HL-60/S4 (cell line): ENCODE data around the gene MEX3D.
"Not testable (repeated sequence)": the region's sequence is repeated elsewhere in the genome, so short reads cannot be mapped to it uniquely, and the experiment has no call there.

ENCODE experiments used
- in situ Hi-C: fragments of 300-500 bp; cut with MboI; formaldehyde crosslinking; loops from 2 replicates; pipeline ENCODE4 v1.14.3; 2022; ENCODE audit warnings: low sequenced_read_pairs

Gene MEX3D

GRCh38 chr19:1522061-1522460 is 46.1 kb downstream of the MEX3D start:
- in situ Hi-C loops, result no loop called here

- in situ Hi-C loops, result no loop called here
Observed at GRCh38 chr19:1521636-1522035, 46.5 kb downstream of the MEX3D start.

- in situ Hi-C loops, result no loop called here
Observed at GRCh38 chr19:1520203-1520780, 47.8 kb downstream of the MEX3D start.

GRCh38 chr19:1519802-1520201 is 48.3 kb downstream of the MEX3D start:
- in situ Hi-C loops, result not testable (repeated sequence)

- in situ Hi-C loops, result no loop called here
Observed at GRCh38 chr19:1518471-1518870, 49.7 kb downstream of the MEX3D start.

- in situ Hi-C loops, result no loop called here
Observed at GRCh38 chr19:1516395-1516753, 51.8 kb downstream of the MEX3D start.

- in situ Hi-C loops, result no loop called here
Observed at GRCh38 chr19:1514986-1515721, 53.0 kb downstream of the MEX3D start.

GRCh38 chr19:1514295-1514661 is 53.8 kb downstream of the MEX3D start:
- in situ Hi-C loops, result no loop called here

GRCh38 chr19:1513499-1514294 is 54.4 kb downstream of the MEX3D start:
- in situ Hi-C loops, result no loop called here

GRCh38 chr19:1512671-1513498 is 55.2 kb downstream of the MEX3D start, which contains the start of gene ADAMTSL5:
Gene ADAMTSL5 (minus strand): TSS chr19:1513019. CDS start chr19:1510943, 2,076 bp downstream.
- in situ Hi-C loops, result no loop called here

- in situ Hi-C loops, result no loop called here
Observed at GRCh38 chr19:1511318-1512317, 56.5 kb downstream of the MEX3D start.

GRCh38 chr19:1510807-1511206 is 57.3 kb downstream of the MEX3D start:
- in situ Hi-C loops, result no loop called here

GRCh38 chr19:1510442-1510806 is 57.7 kb downstream of the MEX3D start:
- in situ Hi-C loops, result no loop called here

GRCh38 chr19:1509602-1510441 is 58.3 kb downstream of the MEX3D start:
- in situ Hi-C loops, result no loop called here

GRCh38 chr19:1508507-1508856 is 59.6 kb downstream of the MEX3D start:
- in situ Hi-C loops, result no loop called here

GRCh38 chr19:1507763-1508506 is 60.2 kb downstream of the MEX3D start:
- in situ Hi-C loops, result no loop called here

- in situ Hi-C loops, result no loop called here
Observed at GRCh38 chr19:1507192-1507660, 60.9 kb downstream of the MEX3D start.
